CD14-positive monocyte (primary cell): ENCODE results near the gene NTM. TPM values are rescaled to one million over a fixed set of nuclear protein-coding genes. Genes with fewer than 3 reads are reported as not detected.

Source experiments
- DNase-seq, 3 donors: peaks; one replicate each; pipeline ENCODE4 v3.0.0-alpha.2; 2011 to 2022
- H2AFZ ChIP-seq: 2 replicates; pipeline ENCODE4 v1.6.0; 2012; ENCODE audit warnings: mild to moderate bottlenecking, low read depth, low read length, inconsistent platforms; ENCODE audit not compliant: insufficient read depth, poor library complexity, severe bottlenecking
- H3K27ac ChIP-seq, 2 donors: 1 replicate in 1 of 2; 2 replicates in 1 of 2; pipeline ENCODE4 v1.5.1; 2012 to 2013; ENCODE audit warnings: low read length in 2 of 2, control low read depth in 1 of 2, inconsistent platforms in 1 of 2, low read depth in 1 of 2, mild to moderate bottlenecking in 1 of 2
- H3K27me3 ChIP-seq, 2 donors: one replicate each; pipeline versions ENCODE4 v1.6.0 to v1.6.1; 2011 to 2013; ENCODE audit warnings: low read length in 2 of 2; ENCODE audit not compliant: control insufficient read depth in 2 of 2, insufficient read depth in 2 of 2
- H3K36me3 ChIP-seq, 2 donors: replicated peaks in 1 of 2; 1 replicate in 1 of 2; 2 replicates in 1 of 2; pipeline versions ENCODE4 v1.5.1 to v1.6.1; 2012 to 2013; ENCODE audit warnings: low read length in 2 of 2, control low read depth in 1 of 2, inconsistent platforms in 1 of 2, mild to moderate bottlenecking in 1 of 2; ENCODE audit not compliant: insufficient read depth in 2 of 2, control insufficient read depth in 1 of 2
- H3K4me1 ChIP-seq, 2 donors: 1 replicate in 1 of 2; 2 replicates in 1 of 2; pipeline versions ENCODE4 v1.5.1 to v1.6.1; 2012 to 2013; ENCODE audit warnings: low read length in 2 of 2, control low read depth in 1 of 2, inconsistent platforms in 1 of 2, mild to moderate bottlenecking in 1 of 2, moderate library complexity in 1 of 2; ENCODE audit not compliant: insufficient read depth in 2 of 2, control insufficient read depth in 1 of 2
- H3K4me2 ChIP-seq: replicated peaks from 2 replicates; pipeline ENCODE3; 2012; ENCODE audit warnings: low read length, moderate library complexity, mild to moderate bottlenecking; ENCODE audit not compliant: poor library complexity, severe bottlenecking; ENCODE audit errors: extremely low read depth
- H3K4me3 ChIP-seq, 3 experiments: fragments of 200-600 bp in 1 of 3; sonication (generic) in 1 of 3; replicated peaks in 1 of 3; 1 replicate in 2 of 3; 2 replicates in 1 of 3; pipeline ENCODE4 v1.5.1; 2011 to 2013; ENCODE audit warnings: low read length in 3 of 3, mild to moderate bottlenecking in 3 of 3, control low read depth in 2 of 3, low read depth in 2 of 3, inconsistent platforms in 1 of 3, moderate library complexity in 1 of 3
- H3K79me2 ChIP-seq: 2 replicates; pipeline ENCODE4 v1.6.0; 2012; ENCODE audit warnings: mild to moderate bottlenecking, control low read depth, inconsistent platforms, low read length, moderate library complexity; ENCODE audit not compliant: insufficient read depth
- H3K9ac ChIP-seq: 2 replicates; pipeline ENCODE4 v1.6.0; 2017; ENCODE audit warnings: low read length, mild to moderate bottlenecking; ENCODE audit not compliant: insufficient read depth, poor library complexity, severe bottlenecking
- H3K9me3 ChIP-seq, 2 donors: replicated peaks in 1 of 2; 1 replicate in 1 of 2; 2 replicates in 1 of 2; pipeline versions ENCODE4 v1.5.1 to v1.6.1; 2012 to 2013; ENCODE audit warnings: low read length in 2 of 2, control low read depth in 1 of 2; ENCODE audit not compliant: control insufficient read depth in 1 of 2, insufficient read depth in 1 of 2
- H4K20me1 ChIP-seq: 2 replicates; pipeline ENCODE4 v1.6.0; 2012; ENCODE audit warnings: mild to moderate bottlenecking, low read length, control low read depth, moderate library complexity; ENCODE audit not compliant: insufficient read depth
- H3K27ac Mint-ChIP-seq, 7 donors: one replicate each; pipeline ENCODE4 v1.8.0; 2020; ENCODE audit warnings: mild to moderate bottlenecking in 7 of 7, mixed read lengths in 7 of 7, moderate library complexity in 6 of 7, inconsistent platforms in 2 of 7
- H3K27me3 Mint-ChIP-seq, 3 donors: one replicate each; pipeline ENCODE4 v1.8.0; 2021 to 2022; ENCODE audit warnings: low read depth in 3 of 3, mild to moderate bottlenecking in 3 of 3, mixed read lengths in 3 of 3, moderate library complexity in 3 of 3, inconsistent platforms in 1 of 3
- H3K36me3 Mint-ChIP-seq, 2 donors: one replicate each; pipeline ENCODE4 v1.8.0; 2020; ENCODE audit warnings: mixed read lengths in 2 of 2, inconsistent platforms in 1 of 2, mild to moderate bottlenecking in 1 of 2
- H3K4me1 Mint-ChIP-seq: one replicate; pipeline ENCODE4 v1.8.0; 2020; ENCODE audit warnings: mild to moderate bottlenecking, mixed read lengths
- H3K4me3 Mint-ChIP-seq, 2 donors: one replicate each; pipeline ENCODE4 v1.8.0; 2020; ENCODE audit warnings: mild to moderate bottlenecking in 2 of 2, mixed read lengths in 2 of 2, moderate library complexity in 1 of 2
- H3K9me3 Mint-ChIP-seq, 7 donors: one replicate each; pipeline ENCODE4 v1.8.0; 2020 to 2022; ENCODE audit warnings: mixed read lengths in 7 of 7, mild to moderate bottlenecking in 6 of 7, moderate library complexity in 6 of 7, inconsistent platforms in 2 of 7
- CTCF ChIP-seq: fragments of 200-600 bp; IDR thresholded peaks from one replicate; pipeline ENCODE4 v1.8.0; 2022; ENCODE audit warnings: antibody characterized with exemption, mild to moderate bottlenecking
- WGBS: methylation state at CpG from one replicate; pipeline ENCODE4 v1.1.5; 2013; ENCODE audit warnings: missing lambda C conversion rate; ENCODE audit not compliant: insufficient coverage; 5-methylcytosine and 5-hydroxymethylcytosine counted together
- intact Hi-C, 2 donors: fragments of 100-400 bp; cut with micrococcal nuclease; formaldehyde crosslinking; loops; one replicate each; pipeline versions ENCODE4 v1.15.0 to v1.15.1; 2023
- polyA plus RNA-seq, 3 donors: library from polyadenylated mRNA; depleted of rRNA in 1 of 3; unstranded in 2 of 3; stranded (reverse) in 1 of 3; fragments of 300-500 nt in 2 of 3; fragments of >200 nt in 1 of 3; fragmentation: Illumina TruSeq in 2 of 3; gene quantifications; 1 replicate in 2 of 3; 2 replicates in 1 of 3; pipeline ENCODE4 v1.2.3, GENCODE V29; 2012 to 2021

The NTM gene
- polyA plus RNA-seq, 3 donors = not detected

GRCh38 chr11:131692151-131692550, 321.7 kb downstream of the NTM start:
- no peak overlapping the region for H3K27ac Mint-ChIP-seq
- Histone ChIP-seq H3K4me1 (no peaks in the 10 kb centered on the region), H2AFZ (no peak overlapping the region), H3K9ac (no peak overlapping the region), H3K27ac (no peak overlapping the region), H3K36me3 (no peaks in the 10 kb centered on the region), H3K4me3 (no peak overlapping the region), H3K79me2 (no peaks in the 10 kb centered on the region), H3K4me2 (no peak overlapping the region), H3K9me3 (no peaks in the 10 kb centered on the region), H3K27me3 (peaks cover 2 to 15% of the 10 kb centered on the region in 2 donors), H4K20me1 (no peaks in the 10 kb centered on the region)
- peaks cover 2% of the 10 kb centered on the region for H3K4me1 Mint-ChIP-seq
- H3K36me3 Mint-ChIP-seq = no peaks in the 10 kb centered on the region
- H3K27me3 Mint-ChIP-seq = peaks cover 23 to 48% (median 29%) of the 10 kb centered on the region in 3 donors
- peak overlapping the region in 1 of 2 donors; percentile 18 for H3K4me3 Mint-ChIP-seq
- peaks cover 0 to 4% (median 0%) of the 10 kb centered on the region in 7 donors for H3K9me3 Mint-ChIP-seq
- TF ChIP-seq CTCF = no peak
- intact Hi-C loops = no loop called here
- DNase-seq = no peak

- no peaks in the 10 kb centered on the region for H4K20me1 ChIP-seq
- intact Hi-C loops = no loop called here
Observed at GRCh38 chr11:131692961-131693360, 322.5 kb downstream of the NTM start.

More at GRCh38 chr11:131692961-131693360, 322.5 kb downstream of the NTM start:
- peaks cover 0 to 4% (median 0%) of the 10 kb centered on the region in 7 donors for H3K9me3 Mint-ChIP-seq
- Histone ChIP-seq H3K9ac (no peak overlapping the region), H3K27me3 (peaks cover 2 to 15% of the 10 kb centered on the region in 2 donors), H3K4me1 (no peaks in the 10 kb centered on the region), H3K79me2 (no peaks in the 10 kb centered on the region), H3K4me3 (no peak overlapping the region), H3K9me3 (no peaks in the 10 kb centered on the region), H3K4me2 (no peak overlapping the region), H2AFZ (no peak overlapping the region), H3K27ac (no peak overlapping the region), H3K36me3 (no peaks in the 10 kb centered on the region)
- H3K4me3 Mint-ChIP-seq = no peak overlapping the region
- no peak for TF ChIP-seq CTCF
- H3K27ac Mint-ChIP-seq = peak overlapping the region in 1 of 7 donors; percentile 33
- no CpG with 5 or more reads among the region's 1 CpG for WGBS
- H3K36me3 Mint-ChIP-seq = no peaks in the 10 kb centered on the region
- H3K4me1 Mint-ChIP-seq = peaks cover 2% of the 10 kb centered on the region
- peaks cover 22 to 49% (median 29%) of the 10 kb centered on the region in 3 donors for H3K27me3 Mint-ChIP-seq
- DNase-seq = no peak
